Subcutaneous adipose tissue (tissue), 4 donors: ENCODE data around the gene GCNA. TPM values are rescaled to one million over a fixed set of nuclear protein-coding genes. Genes with fewer than 3 reads are reported as not detected.

ENCODE experiments used
- CTCF ChIP-seq: fragments of 450-650 bp; IDR thresholded peaks from one replicate; pipeline ENCODE4 v1.5.1; 2016; ENCODE audit warnings: low read depth, mild to moderate bottlenecking, control low read depth, antibody characterized with exemption, moderate library complexity
- total RNA-seq, 4 donors: library from RNA; depleted of rRNA; stranded (reverse); fragments of >200 nt; gene quantifications; one replicate each; pipeline ENCODE4 v1.1.0, GENCODE V29; 2016

The GCNA gene
- total RNA-seq, 4 donors from 2014 or later = 4.1 to 5.7 (median 5.1) TPM

GRCh38 chrX:71558920-71559319, 19.3 kb upstream of the GCNA start:
- no peak for TF ChIP-seq CTCF

GRCh38 chrX:71563921-71564320, 14.3 kb upstream of the GCNA start:
- no peak for TF ChIP-seq CTCF

GRCh38 chrX:71565474-71566041, 12.7 kb upstream of the GCNA start:
- TF ChIP-seq CTCF = no peak

- no peak for TF ChIP-seq CTCF
These were observed 4.6 kb upstream of the GCNA start for GRCh38 chrX:71573590-71573989.

GRCh38 chrX:71577682-71578081, 555 bp upstream of the GCNA start:
- TF ChIP-seq CTCF = no peak

- TF ChIP-seq CTCF = no peak
These were observed 1.1 kb downstream of the GCNA start for GRCh38 chrX:71579136-71579989.

- no peak for TF ChIP-seq CTCF
These were observed 1.7 kb downstream of the GCNA start for GRCh38 chrX:71579990-71580380.
